Measurements from ENCODE around the gene UPK1B. TPM values are rescaled to one million over a fixed set of nuclear protein-coding genes. Genes with fewer than 3 reads are reported as not detected.
"Not testable (repeated sequence)": the region's sequence is repeated elsewhere in the genome, so short reads cannot be mapped to it uniquely, and the experiment has no call there.

UPK1B gene
- under 1 TPM in 1 of 4 donors, not detected in 3; 0.40 TPM for polyA plus RNA-seq
- long read RNA-seq, donor 1, result 0 reads
- long read RNA-seq, donor 2, result 0 reads
- long read RNA-seq, donor 3, result 0 reads
- long read RNA-seq, donor 4, result 0 reads
- long read RNA-seq, donor 5, result 0 reads
- long read RNA-seq, donor 6, result 0 reads
- long read RNA-seq, donor 7, result 0 reads
- long read RNA-seq, donor 8, partial matches to known transcripts, result 0 of 1 reads
- long read RNA-seq, donor 8, other reads (novel, unspliced or antisense), result 0 of 1 reads
- long read RNA-seq, donor 9, result 0 reads
- long read RNA-seq, donor 10, partial matches to known transcripts, result 0 of 4 reads
- long read RNA-seq, donor 10, other reads (novel, unspliced or antisense), result 0 of 4 reads

DNA sequence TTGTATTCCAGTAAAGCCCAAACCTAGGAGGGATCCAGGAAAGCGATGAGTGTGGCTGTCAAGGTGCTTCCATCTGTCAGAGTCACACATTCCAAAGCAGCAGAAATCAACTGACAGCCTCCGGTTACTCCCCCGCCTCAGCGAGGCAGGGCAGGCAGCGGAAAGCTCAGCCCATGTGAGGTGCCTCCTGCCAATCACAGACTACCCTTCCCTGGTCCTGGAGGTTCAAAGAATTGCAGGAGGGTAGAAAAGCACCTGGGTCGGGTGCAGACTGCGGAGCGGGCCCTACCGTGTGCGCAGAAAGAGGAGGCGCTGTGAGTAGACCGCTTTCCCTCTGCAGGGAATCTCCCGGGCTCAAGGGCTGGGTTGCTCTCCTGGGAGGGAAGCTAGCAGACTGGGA, at the start of gene UPK1B:
TSS of gene UPK1B (plus strand) at position 274 of the 400 bp plus-strand sequence. CDS start 13,144 bp downstream, outside the sequence.
- H3K4me1 ChIP-seq (ENCODE audit: control insufficient read depth in 3 of 3, insufficient read depth in 2 of 3, low read depth in 1 of 3, low read length in 2 of 3), result peaks cover 0 to 12% (median 0%) of the 10 kb centered on the region in 3 donors
- H3K27me3 ChIP-seq (ENCODE audit: control insufficient read depth in 3 of 3, insufficient read depth in 3 of 3, low read length in 3 of 3), result no peaks in the 10 kb centered on the region
- DNase-seq (no peak), FAIRE-seq (no peak)
- H3K9me3 ChIP-seq (ENCODE audit: control insufficient read depth in 2 of 2, insufficient read depth in 1 of 2, low read depth in 1 of 2, low read length in 1 of 2), result no peaks in the 10 kb centered on the region
- H3K36me3 ChIP-seq (ENCODE audit: control insufficient read depth in 3 of 3, insufficient read depth in 2 of 3, low read depth in 1 of 3, low read length in 3 of 3), result no peaks in the 10 kb centered on the region
- no peak within 1 kb of the TSS for H3K27ac ChIP-seq (ENCODE audit: low read depth in 1 of 3, low read length in 2 of 3)
- no peak within 1 kb of the TSS for H3K4me3 ChIP-seq (ENCODE audit: low read depth in 1 of 3, low read length in 3 of 3)
- 49 to 78% (median 73%) methylated on average over 13 of the region's 13 CpGs for WGBS, 3 donors

DNA sequence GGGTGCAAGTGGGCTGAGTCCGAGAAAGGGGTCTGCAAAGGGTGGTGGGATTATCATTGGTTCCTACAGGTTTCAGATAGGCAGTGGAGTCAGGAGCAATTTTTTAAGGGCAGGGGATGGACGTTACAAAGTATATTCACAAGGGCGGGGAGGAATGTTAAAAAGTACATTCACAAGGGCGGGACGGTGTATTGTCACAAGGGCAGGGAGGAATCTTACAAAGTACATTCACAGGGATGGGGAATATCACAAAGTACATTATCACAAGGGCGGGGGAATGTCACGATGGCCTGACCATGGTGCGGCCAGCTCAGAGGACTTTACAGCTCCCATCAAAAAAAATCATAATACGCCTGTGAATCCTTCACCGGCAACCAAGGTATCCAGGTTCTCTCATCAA, 48.1 kb upstream of the UPK1B start:
- DNase-seq (no peak), FAIRE-seq (no peak)
- Histone ChIP-seq H3K4me1 (ENCODE audit: control insufficient read depth in 3 of 3, insufficient read depth in 2 of 3, low read depth in 1 of 3, low read length in 2 of 3) (no peaks in the 10 kb centered on the region), H3K4me3 (ENCODE audit: low read depth in 1 of 3, low read length in 3 of 3) (no peak overlapping the region), H3K9me3 (ENCODE audit: control insufficient read depth in 2 of 2, insufficient read depth in 1 of 2, low read depth in 1 of 2, low read length in 1 of 2) (no peaks in the 10 kb centered on the region), H3K27ac (ENCODE audit: low read depth in 1 of 3, low read length in 2 of 3) (no peak overlapping the region), H3K27me3 (ENCODE audit: control insufficient read depth in 3 of 3, insufficient read depth in 3 of 3, low read length in 3 of 3) (peaks cover 0 to 2% (median 0%) of the 10 kb centered on the region in 3 donors), H3K36me3 (ENCODE audit: control insufficient read depth in 3 of 3, insufficient read depth in 2 of 3, low read depth in 1 of 3, low read length in 3 of 3) (no peaks in the 10 kb centered on the region)
- WGBS, 3 donors, result 87 to 89% (median 88%) methylated on average over 10 of the region's 10 CpGs

DNA sequence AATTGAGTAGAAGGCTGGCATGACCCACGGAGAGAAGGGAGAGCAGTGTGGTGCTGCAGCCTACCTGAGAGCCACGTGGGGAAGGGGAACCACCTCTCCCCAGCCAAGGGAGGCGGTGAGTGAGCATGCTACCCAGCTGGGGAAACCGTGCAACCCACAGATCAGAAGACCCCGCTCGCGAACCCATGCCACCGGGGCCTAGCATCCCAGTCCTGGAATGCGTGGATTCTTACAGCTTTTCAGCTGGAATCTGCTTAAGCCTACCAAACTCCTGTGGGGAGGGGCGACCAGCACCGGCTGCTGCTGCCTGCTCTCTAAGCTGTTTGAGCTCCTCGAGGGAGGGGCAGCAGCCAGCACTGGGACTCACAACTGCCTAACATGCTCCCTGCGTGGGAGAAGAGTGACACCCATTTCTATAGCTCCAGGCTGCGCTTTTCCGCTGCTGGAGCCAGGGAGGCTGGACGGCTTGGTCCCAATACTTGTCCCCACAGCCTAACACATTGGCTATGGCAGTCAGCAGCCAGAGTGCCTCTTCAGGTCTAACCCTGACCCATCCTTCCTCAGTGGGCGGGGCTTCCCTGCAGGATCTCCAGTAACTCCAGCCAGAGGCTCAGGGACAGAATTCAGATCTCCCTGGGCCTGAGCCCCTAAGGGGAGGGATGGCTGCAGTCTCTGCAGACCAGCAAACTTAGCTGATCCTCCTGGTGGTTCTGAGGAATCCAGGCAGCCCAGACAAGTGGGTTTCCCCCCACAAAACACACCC, 47.5 kb upstream of the UPK1B start:
- FAIRE-seq, result no peak

DNA sequence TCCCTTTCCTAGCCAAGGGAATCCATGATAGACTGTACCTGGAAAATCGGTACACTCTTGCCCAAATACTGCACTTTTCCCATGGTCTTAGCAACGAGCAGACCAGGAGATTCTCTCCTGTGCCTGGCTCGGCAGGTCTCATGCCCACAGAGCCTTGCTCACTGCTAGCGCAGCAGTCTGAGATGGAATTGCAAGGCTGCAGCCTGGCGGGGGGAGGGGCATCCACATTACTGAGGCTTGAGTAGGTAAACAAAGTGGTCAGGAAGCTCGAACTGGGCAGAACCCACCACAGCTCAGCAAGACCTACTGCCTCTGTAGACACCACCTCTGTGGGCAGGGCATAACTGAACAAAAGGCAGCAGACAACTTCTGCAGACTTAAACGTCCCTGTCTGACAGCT, 43.1 kb upstream of the UPK1B start:
- not testable (repeated sequence) for H3K27ac ChIP-seq (ENCODE audit: low read depth in 1 of 3, low read length in 2 of 3); H3K4me1 ChIP-seq (ENCODE audit: control insufficient read depth in 3 of 3, insufficient read depth in 2 of 3, low read depth in 1 of 3, low read length in 2 of 3); DNase-seq; H3K36me3 ChIP-seq (ENCODE audit: control insufficient read depth in 3 of 3, insufficient read depth in 2 of 3, low read depth in 1 of 3, low read length in 3 of 3); FAIRE-seq; H3K4me3 ChIP-seq (ENCODE audit: low read depth in 1 of 3, low read length in 3 of 3); H3K9me3 ChIP-seq (ENCODE audit: control insufficient read depth in 2 of 2, insufficient read depth in 1 of 2, low read depth in 1 of 2, low read length in 1 of 2); H3K27me3 ChIP-seq (ENCODE audit: control insufficient read depth in 3 of 3, insufficient read depth in 3 of 3, low read length in 3 of 3)
- WGBS, 3 donors, result 46 to 55% (median 48%) methylated on average over 7 of the region's 7 CpGs

More for the DNA sequence above, 47.5 kb upstream of the UPK1B start:
- DNase-seq, result no peak
- Histone ChIP-seq H3K4me3 (ENCODE audit: low read depth in 1 of 3, low read length in 3 of 3) (no peak overlapping the region), H3K4me1 (ENCODE audit: control insufficient read depth in 3 of 3, insufficient read depth in 2 of 3, low read depth in 1 of 3, low read length in 2 of 3) (no peaks in the 10 kb centered on the region), H3K27me3 (ENCODE audit: control insufficient read depth in 3 of 3, insufficient read depth in 3 of 3, low read length in 3 of 3) (peaks cover 0 to 2% (median 0%) of the 10 kb centered on the region in 3 donors), H3K27ac (ENCODE audit: low read depth in 1 of 3, low read length in 2 of 3) (no peak overlapping the region), H3K36me3 (ENCODE audit: control insufficient read depth in 3 of 3, insufficient read depth in 2 of 3, low read depth in 1 of 3, low read length in 3 of 3) (no peaks in the 10 kb centered on the region), H3K9me3 (ENCODE audit: control insufficient read depth in 2 of 2, insufficient read depth in 1 of 2, low read depth in 1 of 2, low read length in 1 of 2) (no peaks in the 10 kb centered on the region)
- 75 to 80% (median 78%) methylated on average over 17 of the region's 17 CpGs for WGBS, 3 donors

DNA sequence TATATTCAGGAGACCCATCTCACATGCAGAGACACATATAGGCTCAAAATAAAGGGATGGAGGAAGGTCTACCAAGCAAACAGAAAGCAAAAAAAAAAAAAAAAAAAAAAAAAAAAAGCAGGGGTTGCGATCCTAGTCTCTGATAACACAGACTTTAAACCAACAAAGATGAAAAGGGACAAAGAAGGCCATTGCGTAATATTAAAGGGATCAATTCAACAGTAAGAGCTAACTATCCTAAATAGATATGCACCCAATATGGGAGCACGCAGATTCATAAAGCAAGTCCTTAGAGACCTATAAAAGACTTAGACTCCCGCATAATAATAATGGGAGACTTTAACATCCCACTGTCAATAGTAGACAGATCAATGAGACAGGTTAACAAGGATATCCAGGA, 41.1 kb upstream of the UPK1B start:
- H3K36me3 ChIP-seq (ENCODE audit: control insufficient read depth in 3 of 3, insufficient read depth in 2 of 3, low read depth in 1 of 3, low read length in 3 of 3); FAIRE-seq; H3K4me3 ChIP-seq (ENCODE audit: low read depth in 1 of 3, low read length in 3 of 3); H3K9me3 ChIP-seq (ENCODE audit: control insufficient read depth in 2 of 2, insufficient read depth in 1 of 2, low read depth in 1 of 2, low read length in 1 of 2); DNase-seq; H3K27me3 ChIP-seq (ENCODE audit: control insufficient read depth in 3 of 3, insufficient read depth in 3 of 3, low read length in 3 of 3); H3K4me1 ChIP-seq (ENCODE audit: control insufficient read depth in 3 of 3, insufficient read depth in 2 of 3, low read depth in 1 of 3, low read length in 2 of 3); H3K27ac ChIP-seq (ENCODE audit: low read depth in 1 of 3, low read length in 2 of 3): not testable (repeated sequence)
- WGBS, 3 donors, result 77 to 89% (median 80%) methylated on average over 4 of the region's 4 CpGs

DNA sequence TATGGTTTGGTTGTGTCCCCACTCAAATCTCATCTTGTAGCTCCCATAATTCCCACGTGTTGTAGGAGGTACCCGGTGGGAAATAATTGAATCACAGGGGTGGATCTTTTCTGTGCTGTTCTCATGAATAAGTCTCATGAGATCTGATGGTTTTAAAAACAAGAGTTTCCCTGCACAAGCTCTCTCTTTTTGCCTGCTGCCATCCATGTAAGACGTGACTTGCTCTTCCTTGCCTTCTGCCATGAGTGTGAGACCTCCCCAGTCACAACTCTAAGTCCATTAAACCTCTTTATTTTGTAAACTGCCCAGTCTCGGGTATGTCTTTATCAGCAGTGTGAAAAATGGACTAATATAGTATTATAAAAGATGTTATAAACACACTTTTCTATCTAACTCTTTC, 34.0 kb upstream of the UPK1B start:
- DNase-seq; FAIRE-seq; H3K4me3 ChIP-seq (ENCODE audit: low read depth in 1 of 3, low read length in 3 of 3); H3K36me3 ChIP-seq (ENCODE audit: control insufficient read depth in 3 of 3, insufficient read depth in 2 of 3, low read depth in 1 of 3, low read length in 3 of 3); H3K9me3 ChIP-seq (ENCODE audit: control insufficient read depth in 2 of 2, insufficient read depth in 1 of 2, low read depth in 1 of 2, low read length in 1 of 2); H3K27me3 ChIP-seq (ENCODE audit: control insufficient read depth in 3 of 3, insufficient read depth in 3 of 3, low read length in 3 of 3); H3K4me1 ChIP-seq (ENCODE audit: control insufficient read depth in 3 of 3, insufficient read depth in 2 of 3, low read depth in 1 of 3, low read length in 2 of 3); H3K27ac ChIP-seq (ENCODE audit: low read depth in 1 of 3, low read length in 2 of 3): not testable (repeated sequence)
- 60 to 82% (median 71%) methylated on average over 4 of the region's 4 CpGs for WGBS, 3 donors

DNA sequence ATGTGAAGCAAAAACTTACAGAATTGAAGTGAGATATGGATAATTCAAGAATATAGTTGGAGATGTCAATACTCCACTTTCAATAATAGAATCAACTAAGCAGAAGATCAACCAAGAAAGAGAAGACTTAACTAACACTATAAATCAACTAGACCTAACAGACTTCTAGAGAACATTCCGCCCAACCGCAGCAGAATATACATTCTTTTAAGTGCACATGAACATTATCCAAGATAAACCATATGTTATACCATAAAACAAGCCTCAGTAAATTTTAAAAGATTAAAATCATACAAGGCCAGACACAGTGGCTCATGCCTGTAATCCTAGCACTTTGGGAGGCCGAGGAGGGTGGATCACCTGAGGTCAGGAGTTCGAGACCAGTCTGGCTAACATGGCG, 32.9 kb upstream of the UPK1B start:
- H3K9me3 ChIP-seq (ENCODE audit: control insufficient read depth in 2 of 2, insufficient read depth in 1 of 2, low read depth in 1 of 2, low read length in 1 of 2), result peaks cover 0 to 3% of the 10 kb centered on the region in 2 donors
- H3K36me3 ChIP-seq (ENCODE audit: control insufficient read depth in 3 of 3, insufficient read depth in 2 of 3, low read depth in 1 of 3, low read length in 3 of 3), result no peaks in the 10 kb centered on the region
- H3K27me3 ChIP-seq (ENCODE audit: control insufficient read depth in 3 of 3, insufficient read depth in 3 of 3, low read length in 3 of 3), result no peaks in the 10 kb centered on the region
- 90 to 95% (median 91%) methylated on average over 5 of the region's 5 CpGs for WGBS, 3 donors
- peaks cover 0 to under 1% (median 0%) of the 10 kb centered on the region in 3 donors for H3K4me1 ChIP-seq (ENCODE audit: control insufficient read depth in 3 of 3, insufficient read depth in 2 of 3, low read depth in 1 of 3, low read length in 2 of 3)
- no peak overlapping the region for H3K27ac ChIP-seq (ENCODE audit: low read depth in 1 of 3, low read length in 2 of 3)
- DNase-seq (no peak), FAIRE-seq (no peak)
- no peak overlapping the region for H3K4me3 ChIP-seq (ENCODE audit: low read depth in 1 of 3, low read length in 3 of 3)

DNA sequence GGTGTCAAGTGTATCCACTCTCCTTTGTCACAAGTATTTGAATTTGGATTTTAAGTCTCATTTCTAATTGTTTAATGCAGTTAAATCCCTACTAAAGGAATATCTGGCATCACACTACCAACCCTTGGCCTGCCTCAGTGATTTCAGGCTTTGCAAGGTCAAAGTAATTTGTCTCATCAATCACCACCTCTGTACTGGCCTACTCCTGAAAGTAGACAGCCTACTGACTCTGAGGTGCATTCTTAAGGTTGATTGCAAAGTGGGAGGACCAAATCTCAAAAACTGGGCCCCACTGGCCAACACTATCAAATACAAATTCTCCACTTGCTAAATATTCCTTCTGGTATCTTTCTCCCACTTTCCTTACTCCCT, 28.3 kb upstream of the UPK1B start:
- peaks cover 0 to 3% (median 0%) of the 10 kb centered on the region in 3 donors for H3K4me1 ChIP-seq (ENCODE audit: control insufficient read depth in 3 of 3, insufficient read depth in 2 of 3, low read depth in 1 of 3, low read length in 2 of 3)
- H3K36me3 ChIP-seq (ENCODE audit: control insufficient read depth in 3 of 3, insufficient read depth in 2 of 3, low read depth in 1 of 3, low read length in 3 of 3), result no peaks in the 10 kb centered on the region
- H3K9me3 ChIP-seq (ENCODE audit: control insufficient read depth in 2 of 2, insufficient read depth in 1 of 2, low read depth in 1 of 2, low read length in 1 of 2), result no peaks in the 10 kb centered on the region
- no peaks in the 10 kb centered on the region for H3K27me3 ChIP-seq (ENCODE audit: control insufficient read depth in 3 of 3, insufficient read depth in 3 of 3, low read length in 3 of 3)
- DNase-seq (no peak), FAIRE-seq (no peak)
- H3K4me3 ChIP-seq (ENCODE audit: low read depth in 1 of 3, low read length in 3 of 3), result no peak overlapping the region
- no peak overlapping the region for H3K27ac ChIP-seq (ENCODE audit: low read depth in 1 of 3, low read length in 2 of 3)
